Fibroblast of skin of abdomen (primary cell): ENCODE results near the gene CCR3. TPM values are rescaled to one million over a fixed set of nuclear protein-coding genes. Genes with fewer than 3 reads are reported as not detected.
A peak's percentile ranks its signal among the peaks of the same experiment; 100 is the strongest.
"Not testable (repeated sequence)": the region's sequence is repeated elsewhere in the genome, so short reads cannot be mapped to it uniquely, and the experiment has no call there.

Experiments
- DNase-seq: peaks from one replicate; pipeline ENCODE4 v3.0.0-alpha.2; 2013
- polyA plus RNA-seq, 2 experiments: library from polyadenylated mRNA; unstranded; fragments of 120-200 nt; gene quantifications; one replicate each; pipeline ENCODE4 v1.2.1, GENCODE V29; 2013; ENCODE audit not compliant: insufficient read length in 2 of 2

The CCR3 gene
- not detected for polyA plus RNA-seq (2013, experiment 1 of 2; ENCODE audit: insufficient read length)
- polyA plus RNA-seq (2013, experiment 2 of 2; ENCODE audit: insufficient read length), result not detected

GRCh38 chr3:46242120-46242519 is at the start of gene CCR3:
Gene CCR3 (plus strand): TSS chr3:46242460. CDS start chr3:46265159, 22,699 bp downstream.
- no peak for DNase-seq

- DNase-seq, result no peak
Measured at GRCh38 chr3:46192939-46193338, 49.3 kb upstream of the CCR3 start.

DNA sequence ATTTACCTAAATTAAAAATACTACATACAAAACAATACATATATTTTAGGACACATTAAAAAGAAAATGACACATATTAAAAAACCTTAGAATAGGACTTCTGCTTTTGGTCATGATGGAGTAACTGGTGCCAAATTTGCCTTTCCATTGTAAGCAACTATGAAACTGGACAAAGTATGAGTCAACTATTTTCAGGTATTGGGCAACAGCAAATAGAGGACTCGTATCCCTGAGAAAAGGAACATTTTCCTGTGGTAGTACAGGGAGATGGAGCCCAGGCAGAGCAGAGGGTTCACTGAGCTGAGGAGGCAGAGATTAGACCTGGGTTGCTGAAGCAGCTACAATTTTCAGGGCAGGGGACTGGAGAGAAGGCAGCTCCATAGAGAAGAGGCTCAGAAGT is 48.8 kb upstream of the CCR3 start:
- DNase-seq, result no peak

GRCh38 chr3:46194868-46195553 is 47.2 kb upstream of the CCR3 start:
- DNase-seq, result no peak

GRCh38 chr3:46196261-46196957 is 45.9 kb upstream of the CCR3 start:
- no peak for DNase-seq

DNA sequence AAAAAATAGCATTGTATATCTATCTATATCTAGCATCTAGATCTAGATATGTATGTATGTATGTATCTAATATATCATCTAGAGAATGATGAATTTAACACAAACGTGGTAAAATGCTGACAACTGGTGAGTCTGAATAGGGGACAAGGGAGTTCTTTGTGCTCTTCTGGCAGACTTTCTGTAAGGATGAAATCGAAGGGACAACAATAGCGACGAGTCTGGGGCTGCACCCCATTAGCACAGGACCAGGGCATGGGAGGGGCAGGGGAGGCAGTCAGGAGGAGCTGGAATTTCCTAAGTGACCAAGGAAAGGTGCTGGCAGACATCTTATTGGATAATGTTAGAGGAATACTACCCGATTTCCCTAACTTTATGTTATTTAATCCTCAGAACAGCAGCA is 42.0 kb upstream of the CCR3 start:
- no peak for DNase-seq

- DNase-seq, result no peak
Measured at GRCh38 chr3:46200790-46201189, 41.5 kb upstream of the CCR3 start.

DNA sequence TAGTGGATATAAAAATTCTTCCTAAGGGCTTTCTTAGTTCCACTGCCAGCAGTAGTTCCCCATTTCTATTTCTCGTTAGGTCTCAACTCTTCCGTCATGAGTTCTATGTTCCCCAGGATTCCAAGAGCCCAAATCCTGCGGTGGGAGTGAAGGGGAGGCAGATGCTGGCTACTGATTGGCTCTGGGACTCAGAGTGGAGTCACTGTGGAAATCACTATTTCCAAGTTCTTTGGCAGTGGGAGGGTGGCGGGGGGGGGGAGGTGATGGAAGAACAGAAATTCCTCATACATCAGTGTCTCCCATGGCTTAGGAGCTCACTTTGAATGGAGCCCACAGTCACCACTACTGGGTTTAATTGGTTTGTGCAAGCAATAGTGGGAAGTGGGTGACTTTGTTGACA is 39.7 kb upstream of the CCR3 start:
- no peak for DNase-seq

DNA sequence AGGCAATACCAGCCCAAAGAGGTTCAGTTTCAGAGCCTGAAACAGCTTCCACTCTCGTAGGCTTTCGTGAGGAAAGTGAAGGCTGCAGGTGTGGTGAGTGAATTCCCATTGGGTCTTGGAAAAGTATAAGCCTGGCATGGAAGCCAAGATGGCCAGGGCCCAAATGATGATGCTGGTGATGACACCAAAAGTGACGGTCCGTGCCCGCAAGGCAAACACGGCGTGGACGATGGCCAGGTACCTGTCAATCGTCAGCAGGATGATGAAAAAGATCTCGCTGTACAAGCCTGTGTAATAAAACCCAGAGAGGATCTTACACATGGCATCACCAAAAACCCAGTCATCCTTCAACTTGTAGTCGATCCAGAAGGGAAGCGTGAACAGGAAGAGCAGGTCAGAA is 38.6 kb upstream of the CCR3 start:
- DNase-seq, result no peak

DNA sequence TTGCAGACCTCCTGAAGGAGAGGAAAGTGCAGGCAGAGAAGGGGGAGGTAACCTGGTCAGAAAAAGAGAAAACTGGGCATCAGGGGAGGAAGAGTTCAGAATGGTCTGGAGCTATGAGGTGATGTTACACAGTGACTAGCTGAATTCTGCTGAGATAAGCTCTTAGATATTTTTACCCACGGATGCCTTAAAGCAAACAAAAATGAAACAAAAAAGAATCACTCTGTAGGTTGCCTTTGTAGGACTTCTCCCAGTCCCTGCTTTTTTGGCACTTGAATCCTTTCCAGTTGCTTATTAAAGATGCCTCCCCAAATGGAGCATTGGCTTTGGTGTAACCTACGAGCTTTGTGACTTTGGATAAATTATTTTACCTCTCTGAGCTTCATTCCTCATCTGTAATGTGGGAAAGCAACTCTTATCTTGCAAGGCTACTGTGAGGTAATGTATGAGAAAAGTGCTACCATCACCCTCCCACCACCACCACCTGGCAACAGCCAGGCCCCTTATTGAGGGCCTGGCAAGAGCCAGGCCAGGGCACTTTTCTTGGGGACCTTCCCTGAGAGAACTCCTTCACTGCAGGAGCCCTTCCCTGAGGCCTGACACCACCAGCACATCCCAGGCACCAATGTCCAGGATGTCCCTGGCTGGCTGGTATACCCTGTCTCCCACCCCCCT is 36.8 kb upstream of the CCR3 start:
- DNase-seq, result no peak

DNA sequence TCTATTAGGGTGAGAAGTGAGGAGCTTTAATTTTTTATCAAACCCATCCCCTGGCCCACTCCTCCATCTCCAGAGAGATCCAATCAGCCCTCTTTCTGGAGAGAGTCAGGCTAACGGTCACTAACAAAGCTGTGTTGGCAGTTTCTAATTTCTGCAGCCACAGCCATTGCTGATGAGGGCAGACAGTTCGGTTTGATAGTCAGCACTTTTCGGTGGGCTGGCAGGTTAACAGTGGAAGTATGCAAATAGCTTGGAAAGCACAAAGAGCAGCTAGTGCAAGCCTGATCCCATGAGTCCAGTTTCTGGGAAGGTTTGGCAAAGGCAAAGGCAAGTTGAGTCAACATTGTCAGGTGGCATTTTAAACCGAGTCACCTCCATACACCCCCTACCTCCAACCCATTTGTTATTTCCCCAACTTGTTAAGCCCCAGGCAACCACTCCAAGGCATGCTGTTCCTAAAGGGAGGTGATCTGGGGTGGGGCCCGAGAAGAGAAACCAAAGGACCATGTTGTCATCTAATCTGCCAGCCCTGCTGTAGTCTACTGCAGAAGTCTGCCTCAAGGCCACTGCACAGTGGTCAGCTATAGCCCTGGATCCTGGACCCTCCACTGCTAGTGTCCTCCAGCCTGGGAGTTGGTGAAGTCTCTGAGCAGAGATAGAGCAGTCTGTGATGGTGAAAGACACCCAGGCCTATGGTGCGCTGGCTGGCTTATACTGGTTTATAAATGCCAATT is 35.8 kb upstream of the CCR3 start:
- no peak for DNase-seq

GRCh38 chr3:46207514-46207913 is 34.7 kb upstream of the CCR3 start:
- DNase-seq, result not testable (repeated sequence)

DNA sequence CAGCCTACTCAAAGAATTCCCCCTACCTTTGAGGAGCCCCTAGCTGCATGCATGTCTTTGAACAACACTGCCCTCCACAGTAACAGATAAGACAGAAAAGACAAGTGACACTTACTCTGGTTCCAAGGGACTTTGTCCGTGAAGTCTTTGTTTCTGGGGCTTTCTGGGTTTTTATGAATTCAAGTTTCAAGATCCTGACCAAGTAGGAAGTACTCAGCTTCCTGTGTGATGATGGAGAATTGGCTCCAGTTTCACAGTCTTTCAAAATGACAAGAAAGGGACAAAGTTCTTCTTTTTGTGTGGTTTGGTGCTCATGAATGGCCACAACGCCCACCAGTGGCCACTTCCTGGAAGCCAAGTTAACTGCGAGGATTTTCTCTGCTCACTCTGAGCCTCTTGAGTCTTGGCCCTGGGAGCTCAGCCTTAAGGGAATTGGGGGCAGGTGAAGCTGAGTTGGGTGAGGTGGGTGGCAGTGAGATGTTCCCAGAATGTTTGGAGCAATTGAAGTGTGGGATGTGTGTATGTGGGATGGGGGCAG is 34.0 kb upstream of the CCR3 start, which contains the start of gene CCR1:
Gene CCR1 (minus strand): TSS at position 147 of the 538 bp plus-strand sequence. CDS start 4,000 bp downstream, outside the sequence.
- DNase-seq, result no peak

GRCh38 chr3:46209053-46209452 is 33.2 kb upstream of the CCR3 start:
- no peak for DNase-seq

DNA sequence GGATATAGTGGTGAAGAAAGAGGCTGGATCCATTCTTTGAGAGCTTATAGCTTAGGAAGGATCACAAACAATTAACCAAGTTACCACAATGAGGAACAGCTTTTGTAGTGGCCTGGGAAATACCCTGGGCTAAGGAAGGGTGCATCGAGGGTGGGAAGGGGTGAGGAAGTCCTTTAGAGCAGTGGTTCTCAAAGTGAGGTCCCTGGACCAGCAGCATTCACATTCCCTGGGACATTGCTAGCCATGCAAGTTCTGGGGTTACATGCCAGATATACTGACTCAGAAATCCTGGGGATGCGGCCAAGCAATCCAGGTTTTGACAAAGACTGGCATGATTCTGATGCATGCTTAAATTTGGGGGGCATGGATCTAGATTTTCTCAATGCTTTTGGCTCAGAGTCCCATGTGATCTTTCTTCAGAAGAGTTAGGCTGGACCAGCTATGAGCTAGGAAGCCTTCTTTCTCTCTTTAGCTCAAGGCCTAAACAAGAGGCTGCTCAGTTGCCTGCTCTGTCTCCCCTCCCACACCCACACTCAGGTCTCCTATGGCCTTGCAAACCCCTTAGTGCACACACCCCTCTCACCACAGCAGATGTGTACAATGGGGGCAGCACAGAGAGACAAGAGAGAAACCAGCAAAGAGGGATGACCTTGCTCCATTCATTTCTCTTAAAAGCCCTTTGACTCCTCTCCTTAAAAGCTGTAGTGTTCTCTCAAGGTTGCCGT is 32.4 kb upstream of the CCR3 start:
- DNase-seq, result no peak

- no peak for DNase-seq
Measured at GRCh38 chr3:46212101-46212500, 30.2 kb upstream of the CCR3 start.

GRCh38 chr3:46213201-46213600 is 29.1 kb upstream of the CCR3 start:
- DNase-seq, result no peak

GRCh38 chr3:46214751-46215352 is 27.4 kb upstream of the CCR3 start:
- no peak for DNase-seq

DNA sequence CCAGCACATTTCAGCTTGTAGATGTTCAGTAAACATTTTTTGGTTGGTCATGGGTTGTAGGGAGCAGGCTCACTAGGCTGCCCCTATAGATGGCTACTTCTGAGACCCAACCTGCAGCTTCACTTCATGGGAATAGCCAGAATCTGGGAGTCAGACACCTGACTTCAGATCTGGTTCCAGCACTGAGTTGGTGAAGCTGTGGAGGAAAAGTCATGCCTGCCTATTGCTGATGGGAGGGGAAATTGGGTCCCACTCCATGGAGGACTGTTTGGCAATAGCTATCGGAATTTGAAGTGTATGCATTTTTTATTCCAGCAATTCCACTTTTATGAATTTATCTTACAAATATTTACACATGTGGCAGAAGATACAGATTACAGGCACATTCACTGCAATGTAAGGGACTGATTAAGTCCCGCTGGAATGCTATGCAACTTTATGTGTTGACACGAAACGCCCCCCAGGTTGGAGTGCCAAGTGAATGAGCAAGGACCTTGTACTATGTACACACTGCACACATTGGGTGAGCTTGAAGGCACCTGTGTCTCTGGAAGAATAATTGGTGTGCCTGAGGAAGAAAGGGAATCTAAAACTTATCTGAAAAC is 26.3 kb upstream of the CCR3 start:
- DNase-seq, result peak; percentile 27

GRCh38 chr3:46218196-46218709 is 24.0 kb upstream of the CCR3 start:
- DNase-seq, result no peak

GRCh38 chr3:46221391-46221790 is 20.9 kb upstream of the CCR3 start:
- no peak for DNase-seq
